Hepatocyte (in vitro differentiated cells): ENCODE results near the gene FLT4. TPM values are rescaled to one million over a fixed set of nuclear protein-coding genes. Genes with fewer than 3 reads are reported as not detected.
"Not testable (repeated sequence)": the region's sequence is repeated elsewhere in the genome, so short reads cannot be mapped to it uniquely, and the experiment has no call there.

ENCODE experiments used
- DNase-seq: peaks from one replicate; pipeline ENCODE4 v3.0.0-alpha.2; 2016; ENCODE audit warnings: low spot score
- H2AFZ ChIP-seq: fragments of 200-600 bp; sonication (generic); 2 replicates; pipeline ENCODE4 v1.6.0; 2016; ENCODE audit warnings: antibody characterized with exemption, mild to moderate bottlenecking
- H3K27ac ChIP-seq: fragments of 200-600 bp; sonication (generic); 2 replicates; pipeline ENCODE4 v1.5.1; 2016; ENCODE audit warnings: mild to moderate bottlenecking
- H3K27me3 ChIP-seq: fragments of 200-600 bp; sonication (generic); 2 replicates; pipeline ENCODE4 v1.6.1; 2016
- H3K36me3 ChIP-seq: fragments of 200-600 bp; sonication (generic); replicated peaks from 2 replicates; pipeline ENCODE4 v1.5.1; 2016; ENCODE audit warnings: low read depth; ENCODE audit not compliant: insufficient read depth
- H3K4me1 ChIP-seq: fragments of 200-600 bp; sonication (generic); 2 replicates; pipeline ENCODE4 v1.5.1; 2016; ENCODE audit warnings: mild to moderate bottlenecking, moderate library complexity; ENCODE audit not compliant: insufficient read depth
- H3K4me2 ChIP-seq: fragments of 200-600 bp; sonication (generic); 2 replicates; pipeline ENCODE4 v1.6.0; 2016
- H3K4me3 ChIP-seq: fragments of 200-600 bp; sonication (generic); 2 replicates; pipeline ENCODE4 v1.5.1; 2016; ENCODE audit warnings: mild to moderate bottlenecking
- H3K79me2 ChIP-seq: fragments of 200-600 bp; sonication (generic); 2 replicates; pipeline ENCODE4 v1.6.0; 2017; ENCODE audit warnings: mild to moderate bottlenecking
- H3K9me2 ChIP-seq: fragments of 200-600 bp; sonication (generic); replicated peaks from 2 replicates; pipeline ENCODE4 v1.6.0; 2017; ENCODE audit warnings: mild to moderate bottlenecking; ENCODE audit not compliant: insufficient read depth
- H3K9me3 ChIP-seq: fragments of 200-600 bp; sonication (generic); 2 replicates; pipeline ENCODE4 v1.5.1; 2016; ENCODE audit warnings: low read depth, mild to moderate bottlenecking
- H4K20me1 ChIP-seq: fragments of 200-600 bp; sonication (generic); 2 replicates; pipeline ENCODE4 v1.6.0; 2016; ENCODE audit warnings: mild to moderate bottlenecking; ENCODE audit not compliant: insufficient read depth, poor library complexity, severe bottlenecking
- EZH2 ChIP-seq: fragments of 200-600 bp; sonication (generic); IDR thresholded peaks from 2 replicates; pipeline ENCODE4 v1.6.1; 2016; ENCODE audit warnings: antibody characterized with exemption, mild to moderate bottlenecking, borderline replicate concordance
- EZH2phosphoT487 ChIP-seq: fragments of 200-600 bp; sonication (generic); IDR thresholded peaks from one replicate; pipeline ENCODE4 v1.6.1; 2018; ENCODE audit warnings: antibody characterized with exemption, mild to moderate bottlenecking, low read depth, moderate library complexity; ENCODE audit not compliant: unreplicated experiment, severe bottlenecking
- WGBS: methylation state at CpG from one replicate; pipeline ENCODE4 v1.1.6; 2016; ENCODE audit warnings: low lambda C conversion rate; ENCODE audit errors: missing lambda C conversion rate; 5-methylcytosine and 5-hydroxymethylcytosine counted together
- polyA plus RNA-seq: library from polyadenylated mRNA; unstranded; fragments of >200 nt; fragmentation: Nextera tagmentation; extraction: Ambion mirVana; gene quantifications from 2 replicates; pipeline ENCODE4 v1.2.1, GENCODE V29; 2016
- total RNA-seq: library from RNA; depleted of rRNA; stranded (reverse); fragments of >200 nt; gene quantifications from 2 replicates; pipeline ENCODE4 v1.2.3, GENCODE V29; 2014
- TF ChIP-seq, protein P1 (sequence below): fragments of 200-600 bp; sonication (generic); IDR thresholded peaks from 2 replicates; pipeline ENCODE4 v1.5.1; 2016; ENCODE audit warnings: antibody characterized with exemption, mild to moderate bottlenecking; ENCODE audit not compliant: poor library complexity

FLT4 gene
- total and polyA plus RNA-seq, 2 experiments from 2014 or later: 0.83 to 0.90 TPM

DNA sequence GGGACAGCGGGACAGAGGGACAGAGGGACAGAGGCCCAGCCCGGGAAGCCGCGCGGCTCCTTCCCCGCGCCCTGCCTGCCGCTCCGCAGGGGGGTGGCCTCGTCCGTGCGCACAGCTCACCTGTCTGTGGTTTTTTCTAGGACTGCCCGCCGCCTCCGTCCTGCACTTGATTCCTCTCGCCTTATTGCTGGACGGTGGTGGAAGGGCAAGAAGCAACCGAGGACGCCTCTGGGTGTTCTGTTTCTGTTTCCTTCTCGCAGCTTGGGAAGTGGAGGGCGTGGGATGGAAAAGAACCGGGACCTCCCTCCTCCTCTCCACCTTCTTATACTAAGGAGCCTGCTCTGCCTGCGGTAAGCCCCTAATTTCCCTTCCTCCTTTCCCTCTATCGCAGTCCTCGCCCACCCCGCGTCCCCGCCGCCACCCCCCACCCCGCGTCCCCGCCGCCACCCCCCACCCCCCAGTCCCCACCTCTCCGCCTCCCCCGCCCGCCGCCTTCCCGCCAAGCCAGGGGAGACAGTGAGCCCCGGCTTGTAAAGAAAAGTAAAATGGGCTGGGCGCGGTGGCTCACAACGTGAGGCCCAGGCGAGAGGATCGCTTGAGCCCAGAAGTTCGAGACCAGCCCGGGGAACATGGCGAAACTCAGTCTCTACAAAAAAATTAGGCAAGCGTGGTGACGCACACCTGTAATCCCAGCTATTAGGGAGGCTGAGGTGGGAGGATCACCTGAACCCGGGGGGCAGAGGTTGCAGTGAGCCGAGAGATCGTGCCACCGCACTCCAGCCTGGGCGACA lies 9.6 kb upstream of the FLT4 start:
- H3K36me3 ChIP-seq: no peaks in the 10 kb centered on the region
- no peak overlapping the region for H2AFZ ChIP-seq
- H3K27ac ChIP-seq: no peak overlapping the region
- no peaks in the 10 kb centered on the region for H3K9me3 ChIP-seq
- H3K27me3 ChIP-seq: peaks cover 21% of the 10 kb centered on the region
- no peaks in the 10 kb centered on the region for H3K79me2 ChIP-seq
- H3K9me2 ChIP-seq: no peaks in the 10 kb centered on the region
- H3K4me1 ChIP-seq: no peaks in the 10 kb centered on the region
- H4K20me1 ChIP-seq: no peaks in the 10 kb centered on the region
- no peak overlapping the region for H3K4me2 ChIP-seq
- 58% methylated on average over 44 of the region's 54 CpGs for WGBS
- TF ChIP-seq EZH2 (no peak), EZH2phosphoT487 (no peak)
- TF ChIP-seq, protein P1, sequence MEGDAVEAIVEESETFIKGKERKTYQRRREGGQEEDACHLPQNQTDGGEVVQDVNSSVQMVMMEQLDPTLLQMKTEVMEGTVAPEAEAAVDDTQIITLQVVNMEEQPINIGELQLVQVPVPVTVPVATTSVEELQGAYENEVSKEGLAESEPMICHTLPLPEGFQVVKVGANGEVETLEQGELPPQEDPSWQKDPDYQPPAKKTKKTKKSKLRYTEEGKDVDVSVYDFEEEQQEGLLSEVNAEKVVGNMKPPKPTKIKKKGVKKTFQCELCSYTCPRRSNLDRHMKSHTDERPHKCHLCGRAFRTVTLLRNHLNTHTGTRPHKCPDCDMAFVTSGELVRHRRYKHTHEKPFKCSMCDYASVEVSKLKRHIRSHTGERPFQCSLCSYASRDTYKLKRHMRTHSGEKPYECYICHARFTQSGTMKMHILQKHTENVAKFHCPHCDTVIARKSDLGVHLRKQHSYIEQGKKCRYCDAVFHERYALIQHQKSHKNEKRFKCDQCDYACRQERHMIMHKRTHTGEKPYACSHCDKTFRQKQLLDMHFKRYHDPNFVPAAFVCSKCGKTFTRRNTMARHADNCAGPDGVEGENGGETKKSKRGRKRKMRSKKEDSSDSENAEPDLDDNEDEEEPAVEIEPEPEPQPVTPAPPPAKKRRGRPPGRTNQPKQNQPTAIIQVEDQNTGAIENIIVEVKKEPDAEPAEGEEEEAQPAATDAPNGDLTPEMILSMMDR: no peak
- no peak for DNase-seq
- no peak overlapping the region for H3K4me3 ChIP-seq

- H3K9me2 ChIP-seq: not testable (repeated sequence)
- H3K27me3 ChIP-seq: peaks cover 44% of the 10 kb centered on the region
- 88% methylated on average over 15 of the region's 16 CpGs for WGBS
Observed at GRCh38 chr5:180655243-180655642, 5.8 kb upstream of the FLT4 start.

DNA sequence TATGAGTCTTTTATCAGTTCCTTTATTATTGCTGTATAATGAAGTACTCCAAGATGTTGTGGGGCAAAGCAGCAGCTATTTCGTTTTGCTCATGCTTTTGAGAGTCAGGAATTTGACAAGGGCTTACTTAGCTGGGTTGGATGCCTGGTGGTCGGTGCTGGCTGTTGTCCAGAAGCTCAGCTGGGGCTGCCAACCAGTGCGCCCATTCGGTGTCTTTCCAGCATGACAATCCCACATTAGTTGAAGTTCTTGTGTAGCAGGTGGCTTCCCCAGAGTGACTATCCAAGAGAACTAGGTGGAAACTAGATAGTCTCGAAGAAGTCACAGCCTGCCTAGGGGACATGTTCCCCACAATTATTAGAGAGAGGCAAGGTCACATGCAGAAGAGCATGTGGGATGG lies 3.4 kb upstream of the FLT4 start:
- Histone ChIP-seq H3K4me3 (no peak overlapping the region), H3K27me3 (peaks cover 59% of the 10 kb centered on the region), H4K20me1 (no peaks in the 10 kb centered on the region), H3K4me2 (no peak overlapping the region), H3K27ac (no peak overlapping the region), H3K9me2 (no peaks in the 10 kb centered on the region), H3K36me3 (no peaks in the 10 kb centered on the region), H3K4me1 (peaks cover 5% of the 10 kb centered on the region), H3K9me3 (no peaks in the 10 kb centered on the region), H3K79me2 (no peaks in the 10 kb centered on the region), H2AFZ (no peak overlapping the region)
- no peak for TF ChIP-seq EZH2phosphoT487
- TF ChIP-seq, protein P1: no peak
- no peak for TF ChIP-seq EZH2
- no peak for DNase-seq
- 51% methylated on average over 5 of the region's 5 CpGs for WGBS

More at GRCh38 chr5:180655243-180655642, 5.8 kb upstream of the FLT4 start:
- not testable (repeated sequence) for DNase-seq, H3K27ac ChIP-seq, H4K20me1 ChIP-seq, H3K9me3 ChIP-seq, H3K36me3 ChIP-seq, H3K4me1 ChIP-seq, H3K4me2 ChIP-seq, H3K79me2 ChIP-seq, H3K4me3 ChIP-seq, H2AFZ ChIP-seq

GRCh38 chr5:180652346-180652745 lies 2.9 kb upstream of the FLT4 start:
- Histone ChIP-seq H3K9me3 (no peaks in the 10 kb centered on the region), H3K9me2 (no peaks in the 10 kb centered on the region), H3K79me2 (no peaks in the 10 kb centered on the region), H3K27ac (no peak overlapping the region), H3K36me3 (no peaks in the 10 kb centered on the region), H3K27me3 (peaks cover 63% of the 10 kb centered on the region), H2AFZ (no peak overlapping the region), H4K20me1 (no peaks in the 10 kb centered on the region), H3K4me1 (peaks cover 5% of the 10 kb centered on the region), H3K4me3 (no peak overlapping the region), H3K4me2 (no peak overlapping the region)
- DNase-seq: no peak
- WGBS: 89% methylated on average over 11 of the region's 11 CpGs
- TF ChIP-seq, protein P1: no peak
- TF ChIP-seq EZH2phosphoT487 (no peak), EZH2 (no peak)
